Measurements from ENCODE around the gene UBA52. TPM values are rescaled to one million over a fixed set of nuclear protein-coding genes. Genes with fewer than 3 reads are reported as not detected.

UBA52 gene
- total and polyA plus RNA-seq, 11 donors: 336 to 944 (median 716) TPM

- H3K27me3 ChIP-seq: peaks cover 10 to 32% (median 15%) of the 10 kb centered on the region in 9 donors
- 88 to 95% (median 91%) methylated on average over 5 to 13 of the region's 13 CpGs for WGBS, 4 donors
- H3K9me3 ChIP-seq: no peaks in the 10 kb centered on the region
- H3K4me1 ChIP-seq: peaks cover 0 to 4% (median 0%) of the 10 kb centered on the region in 12 donors
- ATAC-seq (no peak), DNase-seq (no peak)
- no peaks in the 10 kb centered on the region for H3K36me3 ChIP-seq
- intact Hi-C loops (cut with DNase I): no loop called here
- TF ChIP-seq POLR2A (IDR thresholded peaks at IDR 0.05) (no peak), CTCF (IDR thresholded peaks at IDR 0.05) (no peak)
- H3K27ac ChIP-seq: no peak overlapping the region
- H3K4me3 ChIP-seq: no peak overlapping the region
Measured at GRCh38 chr19:18618236-18618635, 46.6 kb downstream of the UBA52 start.

- Histone ChIP-seq H3K27me3 (peaks cover 0 to 11% (median 0%) of the 10 kb centered on the region in 9 donors), H3K36me3 (no peaks in the 10 kb centered on the region), H3K4me3 (no peak overlapping the region), H3K4me1 (no peaks in the 10 kb centered on the region), H3K9me3 (no peaks in the 10 kb centered on the region), H3K27ac (no peak overlapping the region)
- no peak for ATAC-seq
- WGBS, 4 donors: 86 to 90% (median 89%) methylated on average over 10 of the region's 10 CpGs
- intact Hi-C loops (cut with DNase I): no loop called here
- no peak for TF ChIP-seq CTCF (IDR thresholded peaks at IDR 0.05)
- TF ChIP-seq POLR2A (IDR thresholded peaks at IDR 0.05): no peak
- no peak for DNase-seq
Measured at GRCh38 chr19:18620311-18620710, 48.7 kb downstream of the UBA52 start.

- DNase-seq: no peak
- 84 to 97% (median 86%) methylated on average over 5 to 7 of the region's 7 CpGs for WGBS, 4 donors
- intact Hi-C loops (cut with DNase I): no loop called here
- ATAC-seq: no peak
- H3K27me3 ChIP-seq: peaks cover 0 to 8% (median 0%) of the 10 kb centered on the region in 9 donors
- no peak overlapping the region for H3K27ac ChIP-seq
- no peak for TF ChIP-seq POLR2A (IDR thresholded peaks at IDR 0.05)
- TF ChIP-seq CTCF (IDR thresholded peaks at IDR 0.05): no peak
- H3K36me3 ChIP-seq: no peaks in the 10 kb centered on the region
- no peak overlapping the region for H3K4me3 ChIP-seq
- no peaks in the 10 kb centered on the region for H3K4me1 ChIP-seq
- H3K9me3 ChIP-seq: no peaks in the 10 kb centered on the region
Measured at GRCh38 chr19:18620902-18621301, 49.2 kb downstream of the UBA52 start.

GRCh38 chr19:18626906-18627305 lies 55.2 kb downstream of the UBA52 start:
- ATAC-seq (no peak), DNase-seq (no peak)
- Histone ChIP-seq H3K4me1 (no peaks in the 10 kb centered on the region), H3K9me3 (no peaks in the 10 kb centered on the region), H3K4me3 (no peak overlapping the region), H3K27me3 (no peaks in the 10 kb centered on the region), H3K27ac (no peak overlapping the region), H3K36me3 (no peaks in the 10 kb centered on the region)
- TF ChIP-seq POLR2A (IDR thresholded peaks at IDR 0.05) (no peak), CTCF (IDR thresholded peaks at IDR 0.05) (no peak)
- intact Hi-C loops (cut with DNase I): no loop called here
- 67 to 83% (median 69%) methylated on average over 2 of the region's 2 CpGs for WGBS, 4 donors

Other genes starting within 250 kb of the UBA52 start
- 100 to 1,000 TPM in 5 of 9 donors, 10 to 100 TPM in 4; 65.8 to 167 (median 101) TPM for gene LSM4, start 248.8 kb upstream of the UBA52 start, total RNA-seq
- gene LSM4, start 248.8 kb upstream of the UBA52 start, polyA plus RNA-seq: 100 to 1,000 TPM; 127 to 171 TPM
- gene PGPEP1, start 231.3 kb upstream of the UBA52 start, total RNA-seq: 10 to 100 TPM; 22.5 to 58.6 (median 44.6) TPM
- 10 to 100 TPM; 26.7 to 31.8 TPM for gene PGPEP1, start 231.3 kb upstream of the UBA52 start, polyA plus RNA-seq
- gene GDF15, start 185.7 kb upstream of the UBA52 start, total RNA-seq: 1 to 10 TPM in 4 of 9 donors, under 1 TPM in 5; 0.69 to 5.7 (median 0.99) TPM
- gene GDF15, start 185.7 kb upstream of the UBA52 start, polyA plus RNA-seq: under 1 TPM; 0.33 to 0.50 TPM
- gene LRRC25, start 174.2 kb upstream of the UBA52 start, total RNA-seq: 10 to 100 TPM in 2 of 9 donors, 1 to 10 TPM in 6, under 1 TPM in 1; 0.83 to 33.0 (median 3.1) TPM
- gene LRRC25, start 174.2 kb upstream of the UBA52 start, polyA plus RNA-seq: 1 to 10 TPM in 1 of 2 donors, under 1 TPM in 1; 0.88 to 2.8 TPM
- gene SSBP4, start 152.5 kb upstream of the UBA52 start, total RNA-seq: 10 to 100 TPM; 23.5 to 89.8 (median 29.4) TPM
- 10 to 100 TPM; 29.1 to 37.3 TPM for gene SSBP4, start 152.5 kb upstream of the UBA52 start, polyA plus RNA-seq
- 10 to 100 TPM; 17.6 to 60.6 (median 24.0) TPM for gene ISYNA1, start 133.7 kb upstream of the UBA52 start, total RNA-seq
- gene ISYNA1, start 133.7 kb upstream of the UBA52 start, polyA plus RNA-seq: 10 to 100 TPM; 14.0 to 52.6 TPM
- gene ELL, start 49.8 kb upstream of the UBA52 start, total RNA-seq: 10 to 100 TPM in 4 of 9 donors, 1 to 10 TPM in 5; 5.9 to 17.8 (median 9.1) TPM
- 1 to 10 TPM; 6.2 to 7.3 TPM for gene ELL, start 49.8 kb upstream of the UBA52 start, polyA plus RNA-seq
- 100 to 1,000 TPM; 136 to 353 (median 157) TPM for gene FKBP8, start 28.3 kb upstream of the UBA52 start, total RNA-seq
- 100 to 1,000 TPM; 142 to 270 TPM for gene FKBP8, start 28.3 kb upstream of the UBA52 start, polyA plus RNA-seq
- 100 to 1,000 TPM in 1 of 9 donors, 10 to 100 TPM in 8; 36.1 to 116 (median 46.7) TPM for gene KXD1, start 14.0 kb upstream of the UBA52 start, total RNA-seq
- 100 to 1,000 TPM in 1 of 2 donors, 10 to 100 TPM in 1; 36.9 to 106 TPM for gene KXD1, start 14.0 kb upstream of the UBA52 start, polyA plus RNA-seq
- gene REX1BD, start 16.9 kb downstream of the UBA52 start, total RNA-seq: 100 to 1,000 TPM in 2 of 9 donors, 10 to 100 TPM in 7; 42.9 to 205 (median 68.2) TPM
- 100 to 1,000 TPM in 1 of 2 donors, 10 to 100 TPM in 1; 46.8 to 101 TPM for gene REX1BD, start 16.9 kb downstream of the UBA52 start, polyA plus RNA-seq
- gene CRLF1, start 34.9 kb downstream of the UBA52 start, total RNA-seq: 10 to 100 TPM in 4 of 9 donors, 1 to 10 TPM in 5; 2.8 to 60.5 (median 9.9) TPM
- gene CRLF1, start 34.9 kb downstream of the UBA52 start, polyA plus RNA-seq: 10 to 100 TPM; 50.2 to 64.0 TPM
- 1 to 10 TPM in 5 of 9 donors, under 1 TPM in 4; 0.50 to 4.6 (median 1.1) TPM for gene TMEM59L, start 41.0 kb downstream of the UBA52 start, total RNA-seq
- gene TMEM59L, start 41.0 kb downstream of the UBA52 start, polyA plus RNA-seq: 1 to 10 TPM; 1.5 to 5.1 TPM
- 10 to 100 TPM in 1 of 9 donors, 1 to 10 TPM in 8; 4.6 to 11.4 (median 6.8) TPM for gene KLHL26, start 65.2 kb downstream of the UBA52 start, total RNA-seq
- gene KLHL26, start 65.2 kb downstream of the UBA52 start, polyA plus RNA-seq: 1 to 10 TPM; 2.8 to 4.9 TPM
- 10 to 100 TPM in 2 of 9 donors, 1 to 10 TPM in 7; 3.8 to 10.2 (median 8.2) TPM for gene CRTC1, start 111.8 kb downstream of the UBA52 start, total RNA-seq
- gene CRTC1, start 111.8 kb downstream of the UBA52 start, polyA plus RNA-seq: 1 to 10 TPM; 4.4 to 6.4 TPM
- gene COMP, start 219.4 kb downstream of the UBA52 start, total RNA-seq: 1 to 10 TPM in 3 of 9 donors, under 1 TPM in 5, not detected in 1; 0.16 to 2.7 (median 0.60) TPM
- under 1 TPM; 0.11 to 0.53 TPM for gene COMP, start 219.4 kb downstream of the UBA52 start, polyA plus RNA-seq